ENCODE data around the gene PARD3B. TPM values are rescaled to one million over a fixed set of nuclear protein-coding genes. Genes with fewer than 3 reads are reported as not detected.

Gene PARD3B
- total and polyA plus RNA-seq, 12 donors = 0.46 to 12.4 (median 8.3) TPM

DNA sequence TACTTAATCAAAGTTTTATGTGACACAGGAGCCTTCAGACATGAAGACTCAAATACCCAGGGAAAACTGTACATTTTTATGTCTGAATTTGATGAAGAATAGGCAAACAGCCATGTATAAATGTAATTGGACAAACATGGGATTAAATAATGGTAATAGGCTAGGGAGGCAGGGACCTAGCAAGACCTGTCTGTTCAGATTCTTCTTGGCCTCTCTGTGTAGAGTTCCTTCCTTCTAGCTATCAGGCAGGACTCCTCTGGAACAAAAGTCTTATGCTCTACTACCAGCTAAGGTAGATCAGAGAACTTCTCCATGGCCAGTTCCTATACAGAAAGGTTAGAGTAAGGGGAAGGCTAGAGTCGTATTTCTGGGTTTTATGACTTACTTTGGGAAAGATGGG is 9.5 kb upstream of the PARD3B start:
- no peak overlapping the region for H3K4me3 ChIP-seq
- no peak overlapping the region for H3K27ac ChIP-seq
- H3K36me3 ChIP-seq = no peaks in the 10 kb centered on the region
- H3K27me3 ChIP-seq = peaks cover 0 to 3% (median 0%) of the 10 kb centered on the region in 7 donors
- DNase-seq = no peak
- TF ChIP-seq CTCF (IDR thresholded peaks at IDR 0.05) = no peak
- no peaks in the 10 kb centered on the region for H3K9me3 ChIP-seq
- intact Hi-C loops (cut with DNase I) = loop anchor here in 2 of 10 donors (5.0 kb wide), 2 partner anchors 1132 to 1833 kb away; no protein-coding TSS in a partner anchor
- WGBS, 2 donors = 95 to 100% methylated on average over 1 of the region's 1 CpG
- no peaks in the 10 kb centered on the region for H3K4me1 ChIP-seq
- no peak for ATAC-seq

GRCh38 chr2:204538182-204539018 is 6.9 kb upstream of the PARD3B start:
- ATAC-seq (no peak), DNase-seq (no peak)
- Histone ChIP-seq H3K4me1 (no peaks in the 10 kb centered on the region), H3K27me3 (peaks cover 0 to under 1% (median 0%) of the 10 kb centered on the region in 7 donors), H3K36me3 (no peaks in the 10 kb centered on the region), H3K27ac (no peak overlapping the region), H3K9me3 (no peaks in the 10 kb centered on the region), H3K4me3 (no peak overlapping the region)
- no peak for TF ChIP-seq CTCF (IDR thresholded peaks at IDR 0.05)
- intact Hi-C loops (cut with DNase I) = loop anchor here in 2 of 10 donors (5.0 kb wide), 2 partner anchors 1129 to 1836 kb away; no protein-coding TSS in a partner anchor
- 43 to 52% methylated on average over 10 of the region's 10 CpGs for WGBS, 2 donors

GRCh38 chr2:204539019-204539385 is 6.3 kb upstream of the PARD3B start:
- peaks cover 0 to 6% (median 0%) of the 10 kb centered on the region in 7 donors for H3K27me3 ChIP-seq

GRCh38 chr2:204541637-204542036 is 3.6 kb upstream of the PARD3B start:
- DNase-seq (no peak), ATAC-seq (no peak)
- 95 to 99% methylated on average over 2 of the region's 2 CpGs for WGBS, 2 donors
- no peaks in the 10 kb centered on the region for H3K36me3 ChIP-seq
- H3K4me1 ChIP-seq = peaks cover 0 to 18% (median 13%) of the 10 kb centered on the region in 9 donors
- intact Hi-C loops (cut with DNase I) = loop anchor here in 1 of 10 donors (10.0 kb wide), 1 partner anchor 153 kb away; no protein-coding TSS in a partner anchor
- H3K9me3 ChIP-seq = no peaks in the 10 kb centered on the region
- no peak for TF ChIP-seq CTCF (IDR thresholded peaks at IDR 0.05)
- no peak overlapping the region for H3K27ac ChIP-seq
- no peak overlapping the region for H3K4me3 ChIP-seq
- H3K27me3 ChIP-seq = peaks cover 0 to 28% (median 0%) of the 10 kb centered on the region in 7 donors

More at GRCh38 chr2:204539019-204539385, 6.3 kb upstream of the PARD3B start:
- no peak for DNase-seq
- intact Hi-C loops (cut with DNase I) = loop anchor here in 2 of 10 donors (5.0 kb wide), 2 partner anchors 1128 to 1837 kb away; no protein-coding TSS in a partner anchor
- Histone ChIP-seq H3K36me3 (no peaks in the 10 kb centered on the region), H3K4me1 (no peaks in the 10 kb centered on the region), H3K4me3 (no peak overlapping the region), H3K27ac (no peak overlapping the region), H3K9me3 (no peaks in the 10 kb centered on the region)
- ATAC-seq = no peak
- TF ChIP-seq CTCF (IDR thresholded peaks at IDR 0.05) = no peak
- WGBS, 2 donors = 89 to 94% methylated on average over 1 of the region's 1 CpG

Measured in heart right ventricle (tissue), 16 donors.